ENCODE results near the gene SUSD3. TPM values are rescaled to one million over a fixed set of nuclear protein-coding genes. Genes with fewer than 3 reads are reported as not detected.

The SUSD3 gene
- total and polyA plus RNA-seq, 2 of the 4 experiments (the other 2 are of a cell fraction): 0.54 to 1.5 TPM

- peaks cover 2% of the 10 kb centered on the region; the same call in 1 of the 2 replicates for H3K27me3 ChIP-seq (ENCODE audit: control insufficient read depth, insufficient read depth, low read length)
- no peaks in the 10 kb centered on the region for H4K20me1 ChIP-seq (ENCODE audit: insufficient read depth, low read length)
- CTCF ChIA-PET: no interaction called here
- H2BK15ac ChIP-seq (ENCODE audit: low read depth, low read length): no peak overlapping the region
- H3K56ac ChIP-seq (ENCODE audit: extremely low read depth, insufficient read depth, low read length): no peak overlapping the region
- no peak overlapping the region for H3K14ac ChIP-seq (replicated peaks; ENCODE audit: low read depth, low read length)
- no peak overlapping the region for H4K5ac ChIP-seq (ENCODE audit: low read depth, low read length)
- TF ChIP-seq MAZ (IDR thresholded peaks at IDR 0.05; ENCODE audit: borderline replicate concordance, low read depth, low read length) (no peak), MAFK (IDR thresholded peaks at IDR 0.05; ENCODE audit: low read depth, low read length) (no peak), USF2 (IDR thresholded peaks at IDR 0.05; ENCODE audit: low read depth, low read length) (no peak), RAD21 (IDR thresholded peaks at IDR 0.05; ENCODE audit: low read length) (no peak), CTCF (conservative IDR thresholded peaks at IDR 0.05; ENCODE audit: low read depth, low read length) (no peak), BHLHE40 (IDR thresholded peaks at IDR 0.05; ENCODE audit: low read depth, low read length) (no peak), MXI1 (IDR thresholded peaks at IDR 0.05; ENCODE audit: borderline replicate concordance, low read depth, low read length) (no peak), SMC3 (IDR thresholded peaks at IDR 0.05; ENCODE audit: low read depth, low read length) (no peak), POLR2A (IDR thresholded peaks at IDR 0.05; ENCODE audit: low read depth, low read length) (no peak), FOS (IDR thresholded peaks at IDR 0.05; ENCODE audit: low read depth, low read length) (no peak), RCOR1 (IDR thresholded peaks at IDR 0.05; ENCODE audit: insufficient replicate concordance, low read length) (no peak), NFE2L2 (IDR thresholded peaks at IDR 0.05; ENCODE audit: low read depth, low read length) (no peak), CEBPB (IDR thresholded peaks at IDR 0.05; ENCODE audit: low read depth, low read length) (no peak), CHD1 (IDR thresholded peaks at IDR 0.05; ENCODE audit: low read depth, low read length) (no peak), ELK1 (IDR thresholded peaks at IDR 0.05; ENCODE audit: borderline replicate concordance, low read depth, low read length) (no peak), RFX5 (IDR thresholded peaks at IDR 0.05; ENCODE audit: low read depth, low read length) (no peak)
- intact Hi-C loops (cut with micrococcal nuclease) (no loop called here), in situ Hi-C loops (cut with MboI; ENCODE audit: low sequenced_read_pairs) (no loop called here), dilution Hi-C loops (cut with HindIII; ENCODE audit: low sequenced_read_pairs, unreplicated experiment) (no loop called here)
- WGBS, 2 experiments (ENCODE audit: extremely low coverage in 2 of 2, insufficient read length in 1 of 2): 66% methylated on average over 2 of the region's 10 CpGs; no CpG with 5 or more reads in 1 of the 2 experiments
- no peak overlapping the region for H2BK5ac ChIP-seq (ENCODE audit: low read depth, low read length, poor library complexity, severe bottlenecking)
- no peak overlapping the region for H4K91ac ChIP-seq (ENCODE audit: insufficient read depth, low read depth, low read length)
- H3K79me1 ChIP-seq (ENCODE audit: low read depth in 1 of 2, low read length in 2 of 2): no peaks in the 10 kb centered on the region
- H2AFZ ChIP-seq (replicated peaks; ENCODE audit: low read length, poor library complexity): no peak overlapping the region
- H2BK20ac ChIP-seq (ENCODE audit: low read depth, low read length): no peak overlapping the region
- no peak overlapping the region for H3K4me3 ChIP-seq (ENCODE audit: insufficient read depth, low read depth, low read length)
- DNase-seq (no peak), ATAC-seq (ENCODE audit: low read depth) (no peak)
- no peaks in the 10 kb centered on the region for H3K9me1 ChIP-seq (ENCODE audit: insufficient read depth, low read length)
- POLR2A ChIA-PET (ENCODE audit: unreplicated experiment): no interaction called here
- no peak overlapping the region for H2AK5ac ChIP-seq (ENCODE audit: low read depth, low read length)
- no peaks in the 10 kb centered on the region for H3K4me1 ChIP-seq (ENCODE audit: control insufficient read depth, insufficient read depth, low read length)
- no peak overlapping the region for H3K9ac ChIP-seq (ENCODE audit: low read depth, low read length)
- H3K4ac ChIP-seq (ENCODE audit: low read depth, low read length): no peak overlapping the region
- no peak overlapping the region for H2BK120ac ChIP-seq (ENCODE audit: low read depth, low read length)
- BruUV-seq (replicated peaks): no TSS peak
- no peak overlapping the region for H2AK9ac ChIP-seq (replicated peaks; ENCODE audit: low read depth, low read length, poor library complexity)
- peaks cover 2% of the 10 kb centered on the region; the same call in 1 of the 2 replicates for H3K9me3 ChIP-seq (ENCODE audit: control insufficient read depth, insufficient read depth, low read length)
- H4K8ac ChIP-seq (ENCODE audit: low read depth in 2 of 2, low read length in 2 of 2): no peak overlapping the region
- no peak overlapping the region for H3K4me2 ChIP-seq (ENCODE audit: low read depth, low read length)
- H3K27ac ChIP-seq (ENCODE audit: insufficient read depth, low read length): no peak overlapping the region
- H3K18ac ChIP-seq (ENCODE audit: low read depth, low read length): no peak overlapping the region
- H3K23ac ChIP-seq (ENCODE audit: low read depth, low read length): no peak overlapping the region
- no peaks in the 10 kb centered on the region for H3K36me3 ChIP-seq (ENCODE audit: control insufficient read depth, insufficient read depth, low read length)
Observed at GRCh38 chr9:93039976-93040375, 18.5 kb upstream of the SUSD3 start.
